Body of pancreas (tissue), 4 donors: Measurements from ENCODE around the gene ANKRD28.

Experiments used
- CTCF ChIP-seq, 7 experiments: fragments of 450-650 bp in 4 of 7; fragments of 200-600 bp in 3 of 7; sonication (generic) in 3 of 7; IDR thresholded peaks; one replicate each; pipeline ENCODE4 v1.5.1; 2016 to 2019; ENCODE audit warnings: antibody characterized with exemption in 7 of 7
- POLR2A ChIP-seq, 3 donors: fragments of 450-650 bp; IDR thresholded peaks; one replicate each; pipeline ENCODE4 v1.6.1; 2016; ENCODE audit warnings: antibody characterized with exemption in 3 of 3, mild to moderate bottlenecking in 2 of 3

- no peak for TF ChIP-seq CTCF (IDR thresholded peaks at IDR 0.05)
- TF ChIP-seq POLR2A (IDR thresholded peaks at IDR 0.05) = no peak
These were observed 49.5 kb upstream of the ANKRD28 start for GRCh38 chr3:15847239-15847638.
